ENCODE results near the gene SNAP91.

The SNAP91 gene

DNA sequence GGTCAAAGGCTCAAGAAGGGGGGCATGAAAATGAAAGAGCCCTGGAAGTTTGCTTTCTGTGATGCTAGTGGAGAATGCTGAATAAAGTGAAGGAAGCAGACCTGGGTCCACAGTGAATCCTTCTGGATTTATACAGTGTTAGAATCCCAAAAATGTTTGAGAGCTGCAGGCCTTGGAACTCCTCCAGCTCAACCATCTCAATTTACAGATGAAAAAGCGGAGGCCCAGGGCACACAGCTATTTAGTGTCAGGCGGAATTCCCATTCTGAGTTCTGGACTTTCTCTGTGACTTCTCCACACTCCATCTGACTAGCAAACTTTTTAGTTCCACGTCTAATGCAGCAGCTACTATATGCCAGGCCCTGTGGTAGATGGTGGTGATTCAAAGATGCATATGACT, 198.1 kb downstream of the SNAP91 start:
- Histone ChIP-seq H3K9ac (no peak overlapping the region), H3K4me1 (peaks cover 0 to 11% (median 0%) of the 10 kb centered on the region in 10 experiments; a peak in 3 of 20 replicates), H3K27ac (no peak overlapping the region), H3K9me3 (replicated peaks in 1 of 11) (no peaks in the 10 kb centered on the region), H3K36me3 (no peaks in the 10 kb centered on the region), H3K27me3 (peaks cover 17 to 29% (median 25%) of the 10 kb centered on the region in 11 experiments), H4K20me1 (no peaks in the 10 kb centered on the region), H3K4me3 (no peak overlapping the region), H3K4me2 (no peak overlapping the region)
- TF ChIP-seq Cebpa-rat (IDR thresholded peaks at IDR 0.05): no peak

DNA sequence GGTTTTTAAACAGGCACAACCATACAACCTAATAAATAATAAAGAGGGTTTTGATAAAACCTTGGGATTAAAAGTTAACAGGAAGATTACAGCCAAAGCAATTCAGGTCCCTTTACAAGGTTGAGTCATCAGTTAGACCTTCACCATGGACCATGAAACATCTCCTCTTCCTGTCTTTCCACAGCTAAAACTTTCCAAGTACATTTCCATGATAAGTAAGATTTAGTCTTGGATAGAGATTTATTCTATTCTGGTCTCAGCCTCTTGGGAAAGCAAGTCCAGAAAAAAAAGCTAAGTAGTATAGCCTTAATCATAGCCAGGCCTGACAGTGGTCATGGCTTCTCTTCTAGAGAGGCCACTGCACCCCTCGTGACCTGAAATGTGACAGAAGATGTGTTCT, 199.5 kb downstream of the SNAP91 start:
- Histone ChIP-seq H3K27ac (no peak overlapping the region), H3K4me2 (no peak overlapping the region)
- no peak for TF ChIP-seq Cebpa-rat (IDR thresholded peaks at IDR 0.05)

DNA sequence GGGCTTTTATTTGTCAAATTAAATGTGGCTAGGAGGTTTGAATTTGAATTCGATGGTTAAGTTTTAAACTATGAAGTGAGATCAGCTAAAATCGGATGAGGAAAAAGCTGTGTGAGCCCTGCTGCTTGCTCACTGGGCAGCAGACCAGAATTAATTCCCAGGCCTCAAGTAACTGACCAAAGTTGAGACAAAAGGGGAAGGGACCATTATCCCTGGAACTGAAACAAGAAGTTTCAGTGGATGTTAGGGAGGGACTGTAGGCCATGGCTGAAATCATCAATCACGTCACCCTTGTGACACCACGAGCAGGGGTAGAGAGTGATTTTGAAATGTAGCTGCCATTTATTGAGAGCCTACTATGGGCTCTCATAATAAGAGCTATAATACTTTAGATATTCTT, 203.5 kb downstream of the SNAP91 start:
- H3K27me3 ChIP-seq: no peaks in the 10 kb centered on the region
- no peak overlapping the region for H3K27ac ChIP-seq
- H3K9me3 ChIP-seq (replicated peaks in 1 of 11): peaks cover 0 to 14% (median 5%) of the 10 kb centered on the region in 11 experiments; a peak in 7 of 22 replicates
- H3K9ac ChIP-seq: no peak overlapping the region
- no peaks in the 10 kb centered on the region for H4K20me1 ChIP-seq
- peak overlapping the region in 1 of 11 experiments; percentile 31; a peak in 1 of 22 replicates for H3K4me2 ChIP-seq
- no peaks in the 10 kb centered on the region for H3K36me3 ChIP-seq
- no peak overlapping the region for H3K4me3 ChIP-seq
- TF ChIP-seq Cebpa-rat (IDR thresholded peaks at IDR 0.05): no peak
- peaks cover 0 to 9% (median 0%) of the 10 kb centered on the region in 10 experiments; a peak in 3 of 20 replicates for H3K4me1 ChIP-seq

More for the DNA sequence above, 199.5 kb downstream of the SNAP91 start:
- peaks cover 0 to 13% (median 0%) of the 10 kb centered on the region in 10 experiments; a peak in 3 of 20 replicates for H3K4me1 ChIP-seq
- peaks cover 17 to 29% (median 25%) of the 10 kb centered on the region in 11 experiments for H3K27me3 ChIP-seq
- no peaks in the 10 kb centered on the region for H3K9me3 ChIP-seq (replicated peaks in 1 of 11)
- H4K20me1 ChIP-seq: no peaks in the 10 kb centered on the region
- no peak overlapping the region for H3K4me3 ChIP-seq
- H3K36me3 ChIP-seq: no peaks in the 10 kb centered on the region
- H3K9ac ChIP-seq: no peak overlapping the region
